ENCODE results near the gene ABCA13. TPM values are rescaled to one million over a fixed set of nuclear protein-coding genes. Genes with fewer than 3 reads are reported as not detected.

ABCA13 gene
- total RNA-seq, 1 donor from 2014 or later, result 0.34 TPM

- Histone ChIP-seq H3K36me3 (ENCODE audit: insufficient read depth, low read length) (no peaks in the 10 kb centered on the region), H3K9me3 (ENCODE audit: insufficient read depth, low read depth, low read length) (no peaks in the 10 kb centered on the region), H3K79me2 (ENCODE audit: insufficient read depth, low read length) (no peaks in the 10 kb centered on the region), H3K27ac (ENCODE audit: low read depth, low read length) (peak overlapping the region; percentile 59), H3K27me3 (ENCODE audit: insufficient read depth, low read length) (no peaks in the 10 kb centered on the region), H4K20me1 (ENCODE audit: insufficient read depth, low read length) (no peaks in the 10 kb centered on the region), H3K4me3 (ENCODE audit: insufficient read depth, low read depth, low read length) (no peak overlapping the region), H3K4me2 (ENCODE audit: low read length) (peak overlapping the region; percentile 51), H3K9ac (ENCODE audit: low read length) (peak overlapping the region; percentile 1), H2AFZ (ENCODE audit: low read depth, low read length) (peak overlapping the region; percentile 11), H3K4me1 (ENCODE audit: insufficient read depth, low read length) (peaks cover 16% of the 10 kb centered on the region)
- Mint-ChIP-seq H3K36me3 (ENCODE audit: low read depth, unreplicated experiment) (peaks cover 2% of the 10 kb centered on the region), H3K4me3 (ENCODE audit: unreplicated experiment) (no peak overlapping the region), H3K27me3 (ENCODE audit: low read depth, unreplicated experiment) (no peaks in the 10 kb centered on the region), H3K9me3 (ENCODE audit: unreplicated experiment) (peaks cover 6% of the 10 kb centered on the region), H3K4me1 (ENCODE audit: low read depth, unreplicated experiment) (peaks cover 7% of the 10 kb centered on the region), H3K27ac (ENCODE audit: unreplicated experiment) (no peak overlapping the region)
- TF ChIP-seq EZH2 (IDR thresholded peaks at IDR 0.05; ENCODE audit: insufficient read depth, low read length) (no peak), CTCF (IDR thresholded peaks at IDR 0.05; ENCODE audit: insufficient read depth, low read depth, low read length) (no peak)
- no peak for FAIRE-seq
- DNase-seq (ENCODE audit: low read depth), result peak; percentile 75
Observed at GRCh38 chr7:48182718-48183369, 11.6 kb downstream of the ABCA13 start.

- Histone ChIP-seq H3K27ac (ENCODE audit: low read depth, low read length) (peak overlapping the region; percentile 59), H3K36me3 (ENCODE audit: insufficient read depth, low read length) (no peaks in the 10 kb centered on the region), H3K9me3 (ENCODE audit: insufficient read depth, low read depth, low read length) (no peaks in the 10 kb centered on the region), H4K20me1 (ENCODE audit: insufficient read depth, low read length) (no peaks in the 10 kb centered on the region), H3K27me3 (ENCODE audit: insufficient read depth, low read length) (no peaks in the 10 kb centered on the region), H3K4me1 (ENCODE audit: insufficient read depth, low read length) (peaks cover 16% of the 10 kb centered on the region), H3K4me2 (ENCODE audit: low read length) (peak overlapping the region; percentile 51), H3K4me3 (ENCODE audit: insufficient read depth, low read depth, low read length) (no peak overlapping the region), H2AFZ (ENCODE audit: low read depth, low read length) (no peak overlapping the region), H3K9ac (ENCODE audit: low read length) (no peak overlapping the region), H3K79me2 (ENCODE audit: insufficient read depth, low read length) (no peaks in the 10 kb centered on the region)
- no peak for TF ChIP-seq CTCF (IDR thresholded peaks at IDR 0.05; ENCODE audit: insufficient read depth, low read depth, low read length)
- FAIRE-seq (no peak), DNase-seq (ENCODE audit: low read depth) (peak; percentile 45)
- Mint-ChIP-seq H3K27ac (ENCODE audit: unreplicated experiment) (no peak overlapping the region), H3K4me3 (ENCODE audit: unreplicated experiment) (no peak overlapping the region), H3K9me3 (ENCODE audit: unreplicated experiment) (peaks cover 10% of the 10 kb centered on the region), H3K36me3 (ENCODE audit: low read depth, unreplicated experiment) (peaks cover 2% of the 10 kb centered on the region), H3K4me1 (ENCODE audit: low read depth, unreplicated experiment) (peaks cover 7% of the 10 kb centered on the region), H3K27me3 (ENCODE audit: low read depth, unreplicated experiment) (no peaks in the 10 kb centered on the region)
Observed at GRCh38 chr7:48183370-48183743, 12.1 kb downstream of the ABCA13 start.

GRCh38 chr7:48183965-48184364 is 12.7 kb downstream of the ABCA13 start:
- FAIRE-seq (peak; percentile 37), DNase-seq (ENCODE audit: low read depth) (no peak)
- H3K27ac Mint-ChIP-seq (ENCODE audit: unreplicated experiment), result no peak overlapping the region
- no peak overlapping the region for H3K4me2 ChIP-seq (ENCODE audit: low read length)
- H3K27me3 ChIP-seq (ENCODE audit: insufficient read depth, low read length), result no peaks in the 10 kb centered on the region
- H3K4me3 ChIP-seq (ENCODE audit: insufficient read depth, low read depth, low read length), result no peak overlapping the region
- H4K20me1 ChIP-seq (ENCODE audit: insufficient read depth, low read length), result no peaks in the 10 kb centered on the region
- no peak overlapping the region for H3K27ac ChIP-seq (ENCODE audit: low read depth, low read length)
- H2AFZ ChIP-seq (ENCODE audit: low read depth, low read length), result no peak overlapping the region
- TF ChIP-seq CTCF (IDR thresholded peaks at IDR 0.05; ENCODE audit: insufficient read depth, low read depth, low read length) (no peak), EZH2 (IDR thresholded peaks at IDR 0.05; ENCODE audit: insufficient read depth, low read length) (no peak)
- no peak overlapping the region for H3K9ac ChIP-seq (ENCODE audit: low read length)
- H3K4me1 Mint-ChIP-seq (ENCODE audit: low read depth, unreplicated experiment), result peaks cover 7% of the 10 kb centered on the region
- peaks cover 13% of the 10 kb centered on the region for H3K9me3 Mint-ChIP-seq (ENCODE audit: unreplicated experiment)
- H3K36me3 ChIP-seq (ENCODE audit: insufficient read depth, low read length), result no peaks in the 10 kb centered on the region
- H3K4me3 Mint-ChIP-seq (ENCODE audit: unreplicated experiment), result no peak overlapping the region
- peaks cover 19% of the 10 kb centered on the region for H3K4me1 ChIP-seq (ENCODE audit: insufficient read depth, low read length)
- H3K79me2 ChIP-seq (ENCODE audit: insufficient read depth, low read length), result no peaks in the 10 kb centered on the region
- no peaks in the 10 kb centered on the region for H3K27me3 Mint-ChIP-seq (ENCODE audit: low read depth, unreplicated experiment)
- peaks cover 4% of the 10 kb centered on the region for H3K9me3 ChIP-seq (ENCODE audit: insufficient read depth, low read depth, low read length)
- H3K36me3 Mint-ChIP-seq (ENCODE audit: low read depth, unreplicated experiment), result peaks cover 2% of the 10 kb centered on the region
